Hindlimb muscle (tissue), 1 donor: Measurements from ENCODE around the gene RARG. TPM values are rescaled to one million over a fixed set of nuclear protein-coding genes. Genes with fewer than 3 reads are reported as not detected.
"Not testable (repeated sequence)": the region's sequence is repeated elsewhere in the genome, so short reads cannot be mapped to it uniquely, and the experiment has no call there.

ENCODE experiments used
- DNase-seq: peaks from one replicate; pipeline ENCODE4 v3.0.0-alpha.2; 2013
- polyA plus RNA-seq: library from polyadenylated mRNA; unstranded; fragments of 120-200 nt; gene quantifications from one replicate; pipeline ENCODE4 v1.2.1, GENCODE V29; 2013; ENCODE audit not compliant: insufficient read length

RARG gene
- polyA plus RNA-seq, 1 donor: 24.8 TPM

GRCh38 chr12:53166837-53167236, 65.2 kb downstream of the RARG start:
- DNase-seq: no peak

GRCh38 chr12:53163008-53163407, 69.0 kb downstream of the RARG start:
- DNase-seq: not testable (repeated sequence)

- DNase-seq: no peak
Observed at GRCh38 chr12:53161119-53161911, 70.7 kb downstream of the RARG start.

GRCh38 chr12:53160673-53161072, 71.3 kb downstream of the RARG start:
- DNase-seq: no peak

Other genes with a start within 250 kb of the RARG start
- gene EIF4B, start 225.8 kb downstream of the RARG start, polyA plus RNA-seq: 448 TPM
- 124 TPM for gene TNS2, start 182.1 kb downstream of the RARG start, polyA plus RNA-seq
- gene SPRYD3, start 152.8 kb downstream of the RARG start, polyA plus RNA-seq: 17.4 TPM
- gene IGFBP6, start 134.5 kb downstream of the RARG start, polyA plus RNA-seq: 49.2 TPM
- 0.10 TPM for gene SOAT2, start 128.7 kb downstream of the RARG start, polyA plus RNA-seq
- 28.3 TPM for gene ZNF740, start 51.5 kb downstream of the RARG start, polyA plus RNA-seq
- gene CSAD, start 51.3 kb downstream of the RARG start, polyA plus RNA-seq: 60.7 TPM
- 0.76 TPM for gene ITGB7, start 25.0 kb downstream of the RARG start, polyA plus RNA-seq
- gene ESPL1, start 36.1 kb upstream of the RARG start, polyA plus RNA-seq: 5.1 TPM
- 416 TPM for gene PFDN5, start 63.3 kb upstream of the RARG start, polyA plus RNA-seq
- 38.9 TPM for gene MYG1, start 67.5 kb upstream of the RARG start, polyA plus RNA-seq
- gene AAAS, start 89.4 kb upstream of the RARG start, polyA plus RNA-seq: 55.9 TPM
- gene SP7, start 104.1 kb upstream of the RARG start, polyA plus RNA-seq: 0.13 TPM
- 39.9 TPM for gene SP1, start 148.0 kb upstream of the RARG start, polyA plus RNA-seq
- gene AMHR2, start 191.6 kb upstream of the RARG start, polyA plus RNA-seq: not detected
- gene PRR13, start 209.5 kb upstream of the RARG start, polyA plus RNA-seq: 50.8 TPM
- 560 TPM for gene PCBP2, start 219.9 kb upstream of the RARG start, polyA plus RNA-seq